Putamen (tissue), 1 donor: Measurements from ENCODE around the gene FAM149A.

Experiments
- DNase-seq: peaks from one replicate; pipeline ENCODE4 v3.0.0-alpha.2; 2016; ENCODE audit warnings: low spot score

FAM149A gene

GRCh38 chr4:186104114-186104889 lies at the start of gene FAM149A:
Gene FAM149A (plus strand): TSS chr4:186104704.
- DNase-seq, result peak; percentile 9

- no peak for DNase-seq
Observed at GRCh38 chr4:186058253-186058979, 46.1 kb upstream of the FAM149A start.

GRCh38 chr4:186058980-186059316 lies 45.6 kb upstream of the FAM149A start:
- DNase-seq, result no peak

GRCh38 chr4:186061921-186062320 lies 42.6 kb upstream of the FAM149A start:
- no peak for DNase-seq

GRCh38 chr4:186067757-186068385 lies 36.6 kb upstream of the FAM149A start:
- peak; percentile 58 for DNase-seq

GRCh38 chr4:186068581-186069348 lies 35.7 kb upstream of the FAM149A start, which contains the start of gene TLR3:
Gene TLR3 (plus strand): TSS chr4:186069156. CDS start chr4:186076620, 7,464 bp downstream.
- no peak for DNase-seq

GRCh38 chr4:186069729-186070128 lies 34.8 kb upstream of the FAM149A start:
- DNase-seq, result no peak

- no peak for DNase-seq
Observed at GRCh38 chr4:186072516-186072915, 32.0 kb upstream of the FAM149A start.

GRCh38 chr4:186074189-186074588 lies 30.3 kb upstream of the FAM149A start:
- peak; percentile 27 for DNase-seq

- DNase-seq, result no peak
Observed at GRCh38 chr4:186078981-186079638, 25.4 kb upstream of the FAM149A start.

GRCh38 chr4:186079694-186080093 lies 24.8 kb upstream of the FAM149A start:
- no peak for DNase-seq

- no peak for DNase-seq
Observed at GRCh38 chr4:186081202-186081807, 23.2 kb upstream of the FAM149A start.

GRCh38 chr4:186082221-186082620 lies 22.3 kb upstream of the FAM149A start:
- DNase-seq, result no peak

- no peak for DNase-seq
Observed at GRCh38 chr4:186088523-186088922, 16.0 kb upstream of the FAM149A start.

GRCh38 chr4:186092296-186092695 lies 12.2 kb upstream of the FAM149A start:
- DNase-seq, result no peak

GRCh38 chr4:186095406-186095805 lies 9.1 kb upstream of the FAM149A start:
- DNase-seq, result no peak

GRCh38 chr4:186096681-186097165 lies 7.8 kb upstream of the FAM149A start:
- DNase-seq, result no peak

- DNase-seq, result no peak
Observed at GRCh38 chr4:186097386-186097785, 7.1 kb upstream of the FAM149A start.

GRCh38 chr4:186102931-186103330 lies 1.6 kb upstream of the FAM149A start:
- DNase-seq, result no peak

- no peak for DNase-seq
Observed at GRCh38 chr4:186104890-186105646, 564 bp downstream of the FAM149A start.
